ENCODE measurements around the gene MTRF1. TPM values are rescaled to one million over a fixed set of nuclear protein-coding genes. Genes with fewer than 3 reads are reported as not detected.
A peak's percentile ranks its signal among the peaks of the same experiment; 100 is the strongest.

Gene MTRF1
- total RNA-seq, 1 donor from 2014 or later = 12.9 TPM

DNA sequence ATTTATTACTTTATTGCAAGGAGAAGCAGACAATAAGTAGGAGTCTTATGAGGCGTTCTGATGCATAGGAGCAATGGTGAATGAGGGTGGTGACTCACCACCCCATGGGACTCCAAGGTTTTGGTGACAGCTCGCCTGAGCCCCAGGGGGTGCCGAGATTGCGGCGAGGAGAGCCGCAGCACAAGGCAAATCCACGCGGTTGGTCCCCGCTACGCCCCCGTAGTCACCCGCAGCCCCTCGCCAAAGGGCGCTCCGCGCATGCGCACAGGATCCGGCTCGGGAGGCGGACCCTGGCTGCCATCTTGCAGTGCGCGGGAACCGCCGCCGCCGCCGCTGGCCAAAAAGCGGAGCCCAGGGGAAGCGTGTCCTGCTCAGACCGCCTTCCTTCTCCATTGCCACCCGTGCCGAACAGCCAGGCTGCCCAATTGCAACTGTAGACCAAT, 47.6 kb upstream of the MTRF1 start, which contains the start of gene NAA16:
Gene NAA16 (plus strand): TSS at position 305 of the 443 bp plus-strand sequence. CDS start 262 bp downstream, outside the sequence.
- peak; percentile 98 for DNase-seq (ENCODE audit: extremely low spot score, unreplicated experiment)
- H3K27me3 Mint-ChIP-seq (ENCODE audit: unreplicated experiment) = no peaks in the 10 kb centered on the region
- TF ChIP-seq, protein P1, sequence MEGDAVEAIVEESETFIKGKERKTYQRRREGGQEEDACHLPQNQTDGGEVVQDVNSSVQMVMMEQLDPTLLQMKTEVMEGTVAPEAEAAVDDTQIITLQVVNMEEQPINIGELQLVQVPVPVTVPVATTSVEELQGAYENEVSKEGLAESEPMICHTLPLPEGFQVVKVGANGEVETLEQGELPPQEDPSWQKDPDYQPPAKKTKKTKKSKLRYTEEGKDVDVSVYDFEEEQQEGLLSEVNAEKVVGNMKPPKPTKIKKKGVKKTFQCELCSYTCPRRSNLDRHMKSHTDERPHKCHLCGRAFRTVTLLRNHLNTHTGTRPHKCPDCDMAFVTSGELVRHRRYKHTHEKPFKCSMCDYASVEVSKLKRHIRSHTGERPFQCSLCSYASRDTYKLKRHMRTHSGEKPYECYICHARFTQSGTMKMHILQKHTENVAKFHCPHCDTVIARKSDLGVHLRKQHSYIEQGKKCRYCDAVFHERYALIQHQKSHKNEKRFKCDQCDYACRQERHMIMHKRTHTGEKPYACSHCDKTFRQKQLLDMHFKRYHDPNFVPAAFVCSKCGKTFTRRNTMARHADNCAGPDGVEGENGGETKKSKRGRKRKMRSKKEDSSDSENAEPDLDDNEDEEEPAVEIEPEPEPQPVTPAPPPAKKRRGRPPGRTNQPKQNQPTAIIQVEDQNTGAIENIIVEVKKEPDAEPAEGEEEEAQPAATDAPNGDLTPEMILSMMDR (IDR thresholded peaks at IDR 0.05) = no peak
- no peaks in the 10 kb centered on the region for H3K36me3 Mint-ChIP-seq (ENCODE audit: unreplicated experiment)
- H3K27ac Mint-ChIP-seq (ENCODE audit: unreplicated experiment) = peak within 1 kb of the TSS; percentile 92
- H3K4me3 Mint-ChIP-seq (ENCODE audit: unreplicated experiment) = peak within 1 kb of the TSS; percentile 91
- H3K4me1 Mint-ChIP-seq (ENCODE audit: unreplicated experiment) = peaks cover 41% of the 10 kb centered on the region
- no peaks in the 10 kb centered on the region for H3K9me3 Mint-ChIP-seq (ENCODE audit: unreplicated experiment)

DNA sequence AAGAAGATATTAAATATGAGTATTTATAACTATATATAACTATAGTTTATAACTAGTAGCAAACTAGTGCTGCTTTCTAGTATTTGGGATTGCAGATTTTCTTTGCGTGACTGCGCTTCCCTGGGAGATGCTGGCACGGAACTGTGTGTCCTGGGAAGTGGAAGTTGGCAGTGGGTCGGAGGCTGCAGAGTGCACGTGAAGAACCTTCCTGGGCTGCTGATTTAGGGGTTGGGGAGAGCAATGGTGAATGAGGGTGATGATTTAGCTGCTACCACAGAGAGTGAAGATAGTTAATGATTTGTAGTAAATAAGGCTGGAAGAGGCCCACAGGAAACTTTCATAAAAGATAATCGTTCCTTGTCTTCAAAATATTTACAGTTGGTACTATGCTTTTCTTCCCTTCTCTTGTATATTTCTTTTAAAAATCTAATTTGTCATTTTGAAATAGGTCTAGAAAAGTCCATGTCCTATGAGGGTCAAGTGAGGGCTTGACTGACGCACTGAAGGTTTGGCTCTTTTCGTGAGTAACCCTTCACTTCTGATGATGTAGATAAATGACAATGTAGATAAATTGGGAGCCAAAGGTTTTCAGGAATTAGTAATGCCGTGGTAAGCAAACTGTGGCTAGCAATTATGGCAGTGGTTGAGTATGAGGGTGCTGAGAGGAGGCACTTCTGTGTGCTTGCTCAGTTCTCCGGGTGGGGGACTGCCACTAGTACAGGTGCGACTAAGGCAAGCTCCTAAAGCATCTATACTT, 44.7 kb upstream of the MTRF1 start:
- H3K4me3 Mint-ChIP-seq (ENCODE audit: unreplicated experiment) = no peak overlapping the region
- DNase-seq (ENCODE audit: extremely low spot score, unreplicated experiment) = peak; percentile 51
- H3K36me3 Mint-ChIP-seq (ENCODE audit: unreplicated experiment) = peaks cover 1% of the 10 kb centered on the region
- H3K27me3 Mint-ChIP-seq (ENCODE audit: unreplicated experiment) = peaks cover 21% of the 10 kb centered on the region
- TF ChIP-seq, protein P1 (IDR thresholded peaks at IDR 0.05) = no peak
- no peak overlapping the region for H3K27ac Mint-ChIP-seq (ENCODE audit: unreplicated experiment)
- H3K9me3 Mint-ChIP-seq (ENCODE audit: unreplicated experiment) = no peaks in the 10 kb centered on the region
- peaks cover 16% of the 10 kb centered on the region for H3K4me1 Mint-ChIP-seq (ENCODE audit: unreplicated experiment)

DNA sequence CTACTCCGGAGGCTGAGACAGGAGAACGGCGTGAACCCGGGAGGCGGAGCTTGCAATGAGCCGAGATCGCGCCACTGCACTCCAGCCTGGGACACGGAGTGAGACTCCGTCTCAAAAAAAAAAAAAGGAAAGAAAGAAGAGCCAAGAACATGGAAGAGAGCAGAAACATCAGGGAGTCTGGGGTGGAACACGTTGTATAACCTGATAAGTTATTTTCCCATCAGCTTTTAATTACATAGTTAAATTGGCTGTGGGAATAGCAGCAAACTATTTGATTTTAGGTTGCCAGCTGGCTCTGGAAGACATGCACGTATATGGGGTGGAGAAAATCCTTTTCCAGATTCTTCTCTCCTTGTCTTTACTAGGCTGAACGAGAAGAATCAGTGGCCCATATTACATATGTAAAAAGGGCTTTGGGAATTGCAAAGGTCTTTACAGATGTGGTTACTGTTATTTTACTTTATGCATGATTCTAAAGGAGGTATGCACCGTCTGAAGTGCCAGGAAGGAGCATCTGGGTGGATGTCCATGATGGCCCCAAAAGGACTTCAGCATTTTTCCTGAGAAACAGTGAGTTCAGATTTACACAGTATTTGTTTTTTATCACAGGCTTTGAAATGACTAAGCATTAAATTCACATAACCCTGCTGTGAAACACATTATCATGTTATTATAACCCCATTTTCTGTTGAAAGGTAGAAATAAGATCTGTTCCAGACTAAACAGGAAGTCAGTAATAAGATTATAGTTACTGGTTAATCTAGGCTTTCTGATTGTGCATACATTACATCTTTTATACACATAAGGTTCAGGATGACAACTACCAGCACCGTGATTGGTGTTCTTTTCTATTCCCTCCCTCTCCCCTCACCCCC, 43.1 kb upstream of the MTRF1 start:
- no peaks in the 10 kb centered on the region for H3K9me3 Mint-ChIP-seq (ENCODE audit: unreplicated experiment)
- H3K36me3 Mint-ChIP-seq (ENCODE audit: unreplicated experiment) = peaks cover 1% of the 10 kb centered on the region
- no peak overlapping the region for H3K4me3 Mint-ChIP-seq (ENCODE audit: unreplicated experiment)
- no peak overlapping the region for H3K27ac Mint-ChIP-seq (ENCODE audit: unreplicated experiment)
- TF ChIP-seq, protein P1 (IDR thresholded peaks at IDR 0.05) = no peak
- H3K4me1 Mint-ChIP-seq (ENCODE audit: unreplicated experiment) = peaks cover 11% of the 10 kb centered on the region
- DNase-seq (ENCODE audit: extremely low spot score, unreplicated experiment) = no peak
- peaks cover 22% of the 10 kb centered on the region for H3K27me3 Mint-ChIP-seq (ENCODE audit: unreplicated experiment)

DNA sequence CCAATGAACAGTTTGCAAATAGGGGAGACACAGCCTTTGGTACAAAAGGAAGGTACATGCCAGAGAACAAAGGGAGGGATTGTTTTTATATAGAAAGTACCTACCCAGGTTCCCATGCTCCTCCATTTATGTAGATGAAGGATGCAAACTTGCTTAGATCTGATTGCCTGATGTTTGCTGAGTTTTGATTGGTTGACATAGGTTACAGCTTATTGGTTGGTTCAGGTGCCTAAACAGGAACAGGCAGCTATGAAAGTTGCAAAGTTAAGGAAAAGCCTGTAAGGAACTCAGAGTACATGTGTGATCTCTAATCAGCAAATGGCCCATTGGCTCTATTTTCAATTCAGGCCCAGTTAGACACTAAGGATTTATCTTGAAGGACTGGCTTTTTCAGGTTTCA, 41.2 kb upstream of the MTRF1 start:
- peaks cover 6% of the 10 kb centered on the region for H3K4me1 Mint-ChIP-seq (ENCODE audit: unreplicated experiment)
- peaks cover 1% of the 10 kb centered on the region for H3K36me3 Mint-ChIP-seq (ENCODE audit: unreplicated experiment)
- TF ChIP-seq, protein P1 (IDR thresholded peaks at IDR 0.05) = no peak
- no peaks in the 10 kb centered on the region for H3K9me3 Mint-ChIP-seq (ENCODE audit: unreplicated experiment)
- H3K4me3 Mint-ChIP-seq (ENCODE audit: unreplicated experiment) = no peak overlapping the region
- no peak for DNase-seq (ENCODE audit: extremely low spot score, unreplicated experiment)
- H3K27ac Mint-ChIP-seq (ENCODE audit: unreplicated experiment) = no peak overlapping the region
- peaks cover 22% of the 10 kb centered on the region for H3K27me3 Mint-ChIP-seq (ENCODE audit: unreplicated experiment)

DNA sequence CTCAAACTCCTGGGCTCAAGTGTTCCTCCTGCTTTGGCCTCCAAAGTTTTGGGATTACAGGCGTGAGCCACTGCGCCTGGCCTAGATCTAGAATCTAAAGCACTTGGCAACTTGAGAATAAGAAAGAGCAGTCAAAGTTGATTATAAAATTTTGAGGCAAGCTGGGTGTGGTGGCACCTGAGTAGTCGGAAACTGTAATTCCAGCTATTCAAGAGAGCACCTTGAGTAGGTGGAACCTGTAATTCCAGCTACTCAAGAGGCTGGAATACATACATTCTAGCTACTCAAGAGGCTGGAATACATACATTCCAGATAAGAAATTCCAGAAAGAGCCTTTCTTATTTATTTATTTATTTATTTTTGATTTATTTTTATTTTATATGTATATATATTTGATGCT, 39.4 kb upstream of the MTRF1 start:
- H3K4me3 Mint-ChIP-seq (ENCODE audit: unreplicated experiment) = no peak overlapping the region
- H3K4me1 Mint-ChIP-seq (ENCODE audit: unreplicated experiment) = peaks cover 8% of the 10 kb centered on the region
- no peak overlapping the region for H3K27ac Mint-ChIP-seq (ENCODE audit: unreplicated experiment)
- DNase-seq (ENCODE audit: extremely low spot score, unreplicated experiment) = no peak
- no peaks in the 10 kb centered on the region for H3K9me3 Mint-ChIP-seq (ENCODE audit: unreplicated experiment)
- peaks cover 35% of the 10 kb centered on the region for H3K27me3 Mint-ChIP-seq (ENCODE audit: unreplicated experiment)
- H3K36me3 Mint-ChIP-seq (ENCODE audit: unreplicated experiment) = peaks cover 4% of the 10 kb centered on the region
- TF ChIP-seq, protein P1 (IDR thresholded peaks at IDR 0.05) = no peak
